ENCODE measurements around the gene ENOX1. TPM values are rescaled to one million over a fixed set of nuclear protein-coding genes. Genes with fewer than 3 reads are reported as not detected.

ENOX1 gene
- polyA plus RNA-seq, 1 donor (not counting 4 experiments of a cell fraction or from before 2014, with no cell fraction given), result 1.1 TPM

DNA sequence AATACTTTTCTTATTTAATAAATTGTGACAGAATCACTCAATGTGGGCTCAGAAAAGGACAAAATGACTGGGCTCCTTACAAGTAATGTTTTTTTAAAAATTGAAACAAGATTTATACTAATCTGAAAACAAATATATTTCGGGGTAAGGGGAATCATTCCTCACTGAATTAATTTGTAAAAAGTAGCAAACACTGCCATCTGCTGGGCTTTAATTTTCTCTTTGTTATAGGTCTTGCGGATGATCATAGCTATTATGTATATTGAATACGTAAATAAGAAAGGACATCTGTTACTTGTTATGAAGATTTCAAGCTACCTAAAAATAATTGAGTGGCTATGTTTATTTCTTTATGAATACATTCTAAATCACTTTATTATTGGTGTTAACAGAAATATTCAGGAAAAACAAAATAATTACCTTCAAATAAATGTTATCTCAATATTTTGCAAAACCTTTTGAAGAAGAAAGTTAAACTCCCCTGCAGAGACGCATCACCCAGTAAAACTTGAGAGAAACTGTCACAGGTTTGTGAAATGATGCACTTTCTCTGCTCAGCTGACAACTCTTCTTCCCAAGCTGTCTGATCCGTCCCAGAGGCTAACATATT is 17.8 kb upstream of the ENOX1 start:
- Histone ChIP-seq H3K9ac (ENCODE audit: control insufficient read depth, extremely low read depth, insufficient read depth, low read length) (peak overlapping the region; percentile 84), H3K79me2 (ENCODE audit: control insufficient read depth, insufficient read depth, low read length) (no peaks in the 10 kb centered on the region), H3K9me1 (ENCODE audit: control insufficient read depth, extremely low read depth, insufficient read depth, low read length) (no peaks in the 10 kb centered on the region), H3K9me3 (ENCODE audit: control insufficient read depth, low read depth, low read length) (no peaks in the 10 kb centered on the region), H3K4me1 (ENCODE audit: control insufficient read depth, extremely low read depth, insufficient read depth, low read length) (peaks cover 16% of the 10 kb centered on the region), H3K27me3 (ENCODE audit: control insufficient read depth, extremely low read depth, insufficient read depth, low read length) (no peaks in the 10 kb centered on the region), H3K36me3 (ENCODE audit: control insufficient read depth in 2 of 2, extremely low read depth in 1 of 2, insufficient read depth in 2 of 2, low read length in 2 of 2) (no peaks in the 10 kb centered on the region), H3K4me3 (ENCODE audit: control insufficient read depth in 2 of 3, extremely low read depth in 1 of 3, insufficient read depth in 2 of 3, low read depth in 1 of 3, low read length in 3 of 3) (peak overlapping the region; percentile 1 to 73 (median 66)), H2AFZ (ENCODE audit: control insufficient read depth, low read length) (peak overlapping the region; percentile 93), H3K4me2 (ENCODE audit: control insufficient read depth, extremely low read depth, insufficient read depth, low read depth, low read length) (peak overlapping the region; percentile 98), H4K20me1 (ENCODE audit: control insufficient read depth, extremely low read depth, insufficient read depth, low read length) (no peaks in the 10 kb centered on the region), H3K27ac (ENCODE audit: control insufficient read depth, insufficient read depth, low read length) (peak overlapping the region; percentile 95)
- FAIRE-seq (peak; percentile 9), DNase-seq (ENCODE audit: low read depth, low spot score) (no peak)
- dilution Hi-C loops (cut with MboI; ENCODE audit: extremely low pct_ligation_motif_present, low sequenced_read_pairs), result no loop called here
- TF ChIP-seq EZH2 (IDR thresholded peaks at IDR 0.05; ENCODE audit: low read length), result no peak
- TF ChIP-seq, protein P1, sequence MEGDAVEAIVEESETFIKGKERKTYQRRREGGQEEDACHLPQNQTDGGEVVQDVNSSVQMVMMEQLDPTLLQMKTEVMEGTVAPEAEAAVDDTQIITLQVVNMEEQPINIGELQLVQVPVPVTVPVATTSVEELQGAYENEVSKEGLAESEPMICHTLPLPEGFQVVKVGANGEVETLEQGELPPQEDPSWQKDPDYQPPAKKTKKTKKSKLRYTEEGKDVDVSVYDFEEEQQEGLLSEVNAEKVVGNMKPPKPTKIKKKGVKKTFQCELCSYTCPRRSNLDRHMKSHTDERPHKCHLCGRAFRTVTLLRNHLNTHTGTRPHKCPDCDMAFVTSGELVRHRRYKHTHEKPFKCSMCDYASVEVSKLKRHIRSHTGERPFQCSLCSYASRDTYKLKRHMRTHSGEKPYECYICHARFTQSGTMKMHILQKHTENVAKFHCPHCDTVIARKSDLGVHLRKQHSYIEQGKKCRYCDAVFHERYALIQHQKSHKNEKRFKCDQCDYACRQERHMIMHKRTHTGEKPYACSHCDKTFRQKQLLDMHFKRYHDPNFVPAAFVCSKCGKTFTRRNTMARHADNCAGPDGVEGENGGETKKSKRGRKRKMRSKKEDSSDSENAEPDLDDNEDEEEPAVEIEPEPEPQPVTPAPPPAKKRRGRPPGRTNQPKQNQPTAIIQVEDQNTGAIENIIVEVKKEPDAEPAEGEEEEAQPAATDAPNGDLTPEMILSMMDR (optimal IDR thresholded peaks at IDR 0.05 in 1 of 3, IDR thresholded peaks at IDR 0.05 in 1 of 3, conservative IDR thresholded peaks at IDR 0.05 in 1 of 3; ENCODE audit: extremely low read depth in 1 of 3, insufficient read depth in 2 of 3, low read length in 3 of 3), result peak in 1 of 3 experiments; percentile 31

GRCh38 chr13:43802511-43802910 is 15.7 kb upstream of the ENOX1 start:
- DNase-seq (ENCODE audit: low read depth, low spot score), result no peak
- no peak for FAIRE-seq
- H2AFZ ChIP-seq (ENCODE audit: control insufficient read depth, low read length), result no peak overlapping the region

More at GRCh38 chr13:43802511-43802910, 15.7 kb upstream of the ENOX1 start:
- no peak overlapping the region for H3K27ac ChIP-seq (ENCODE audit: control insufficient read depth, insufficient read depth, low read length)
- H3K4me3 ChIP-seq (ENCODE audit: control insufficient read depth in 2 of 3, extremely low read depth in 1 of 3, insufficient read depth in 2 of 3, low read depth in 1 of 3, low read length in 3 of 3), result no peak overlapping the region
- dilution Hi-C loops (cut with MboI; ENCODE audit: extremely low pct_ligation_motif_present, low sequenced_read_pairs), result no loop called here
- TF ChIP-seq EZH2 (IDR thresholded peaks at IDR 0.05; ENCODE audit: low read length), result no peak
- TF ChIP-seq, protein P1 (optimal IDR thresholded peaks at IDR 0.05 in 1 of 3, IDR thresholded peaks at IDR 0.05 in 1 of 3, conservative IDR thresholded peaks at IDR 0.05 in 1 of 3; ENCODE audit: extremely low read depth in 1 of 3, insufficient read depth in 2 of 3, low read length in 3 of 3), result no peak
- no peaks in the 10 kb centered on the region for H4K20me1 ChIP-seq (ENCODE audit: control insufficient read depth, extremely low read depth, insufficient read depth, low read length)
- H3K9me1 ChIP-seq (ENCODE audit: control insufficient read depth, extremely low read depth, insufficient read depth, low read length), result no peaks in the 10 kb centered on the region
- no peaks in the 10 kb centered on the region for H3K27me3 ChIP-seq (ENCODE audit: control insufficient read depth, extremely low read depth, insufficient read depth, low read length)
- no peaks in the 10 kb centered on the region for H3K9me3 ChIP-seq (ENCODE audit: control insufficient read depth, low read depth, low read length)
- H3K4me2 ChIP-seq (ENCODE audit: control insufficient read depth, extremely low read depth, insufficient read depth, low read depth, low read length), result no peak overlapping the region
- H3K79me2 ChIP-seq (ENCODE audit: control insufficient read depth, insufficient read depth, low read length), result no peaks in the 10 kb centered on the region
- no peaks in the 10 kb centered on the region for H3K36me3 ChIP-seq (ENCODE audit: control insufficient read depth in 2 of 2, extremely low read depth in 1 of 2, insufficient read depth in 2 of 2, low read length in 2 of 2)
- no peak overlapping the region for H3K9ac ChIP-seq (ENCODE audit: control insufficient read depth, extremely low read depth, insufficient read depth, low read length)
- H3K4me1 ChIP-seq (ENCODE audit: control insufficient read depth, extremely low read depth, insufficient read depth, low read length), result peaks cover 19% of the 10 kb centered on the region

Data from keratinocyte (primary cell).